RCC 7860 (cell line): ENCODE measurements around the gene TAGLN3.
A peak's percentile ranks its signal among the peaks of the same experiment; 100 is the strongest.
"Not testable (repeated sequence)": the region's sequence is repeated elsewhere in the genome, so short reads cannot be mapped to it uniquely, and the experiment has no call there.

Experiments
- DNase-seq: peaks from one replicate; pipeline ENCODE4 v3.0.0-alpha.2; 2015; ENCODE audit warnings: low spot score
- FAIRE-seq: peaks from 2 replicates; lab custom pipeline; 2012; peaks lifted over from hg19 to GRCh38; lab: Jason Lieb, UNC

TAGLN3 gene

DNA sequence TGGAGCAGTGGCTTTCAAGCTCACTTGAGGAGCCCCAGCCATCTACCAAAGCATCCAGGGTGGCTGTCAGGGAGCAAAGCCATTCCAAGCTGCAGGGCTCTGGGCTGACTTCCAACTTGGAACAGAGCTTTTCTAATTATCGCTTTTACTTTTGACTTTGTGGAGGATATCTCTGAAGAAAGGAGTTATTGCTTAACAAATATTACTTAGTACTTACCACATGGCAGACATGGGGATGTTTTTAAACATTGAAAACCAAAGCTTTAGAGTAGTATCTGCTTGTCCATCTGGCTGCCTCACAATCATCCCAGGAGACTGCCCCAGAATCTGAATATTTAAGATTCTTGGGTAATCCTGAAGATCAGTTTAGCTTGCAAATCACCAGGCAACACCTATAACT lies 8.9 kb downstream of the TAGLN3 start:
- no peak for DNase-seq
- FAIRE-seq, result no peak

GRCh38 chr3:112009670-112010069 lies 10.9 kb downstream of the TAGLN3 start:
- DNase-seq, result no peak
- no peak for FAIRE-seq

GRCh38 chr3:112010636-112011035 lies 11.9 kb downstream of the TAGLN3 start:
- DNase-seq, result no peak
- FAIRE-seq, result no peak

GRCh38 chr3:112011376-112011940 lies 12.7 kb downstream of the TAGLN3 start:
- peak; percentile 83 for FAIRE-seq
- DNase-seq, result peak; percentile 76

DNA sequence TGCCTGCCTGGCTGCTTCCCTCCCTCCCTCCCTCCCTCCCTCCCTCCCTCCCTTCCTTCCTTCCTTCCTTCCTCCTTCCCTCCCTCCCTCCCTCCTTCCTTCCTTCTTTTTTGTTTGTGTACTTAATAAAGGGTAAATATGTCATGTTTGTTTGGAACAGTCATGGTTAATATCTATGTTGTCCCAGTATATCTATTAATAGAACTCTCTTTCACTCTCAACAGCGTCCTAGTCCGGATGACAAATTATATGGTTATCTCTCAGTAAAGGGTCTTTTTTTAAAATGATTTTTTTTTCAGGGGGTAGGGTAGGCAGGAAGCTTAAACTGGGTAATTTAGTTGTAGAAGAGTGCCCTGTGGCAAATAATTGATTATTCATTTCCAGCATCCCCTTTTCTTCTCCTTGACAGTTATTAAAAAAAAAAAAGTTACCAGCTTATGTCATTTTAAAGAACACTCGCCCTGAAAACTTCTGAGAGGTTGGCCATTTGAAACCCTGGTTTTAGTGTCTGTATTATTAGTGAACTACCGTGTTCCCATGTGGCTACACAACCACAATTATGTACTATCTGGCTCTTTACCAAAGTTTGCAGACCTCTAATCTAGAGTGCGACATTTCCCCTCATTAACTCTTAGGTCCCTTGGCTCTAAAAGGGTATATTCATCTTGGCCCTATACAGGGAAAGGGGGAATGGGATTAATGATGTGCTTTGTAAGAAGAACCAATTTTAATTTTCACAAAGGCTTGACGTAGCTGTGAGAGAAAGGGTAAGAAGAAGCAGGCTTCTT lies 13.7 kb downstream of the TAGLN3 start:
- FAIRE-seq (no peak), DNase-seq (no peak)

- peak; percentile 69 for DNase-seq
- FAIRE-seq, result peak; percentile 69
Observed at GRCh38 chr3:112013058-112013783, 14.5 kb downstream of the TAGLN3 start.

GRCh38 chr3:112013784-112014143 lies 15.0 kb downstream of the TAGLN3 start:
- FAIRE-seq, result no peak
- no peak for DNase-seq

DNA sequence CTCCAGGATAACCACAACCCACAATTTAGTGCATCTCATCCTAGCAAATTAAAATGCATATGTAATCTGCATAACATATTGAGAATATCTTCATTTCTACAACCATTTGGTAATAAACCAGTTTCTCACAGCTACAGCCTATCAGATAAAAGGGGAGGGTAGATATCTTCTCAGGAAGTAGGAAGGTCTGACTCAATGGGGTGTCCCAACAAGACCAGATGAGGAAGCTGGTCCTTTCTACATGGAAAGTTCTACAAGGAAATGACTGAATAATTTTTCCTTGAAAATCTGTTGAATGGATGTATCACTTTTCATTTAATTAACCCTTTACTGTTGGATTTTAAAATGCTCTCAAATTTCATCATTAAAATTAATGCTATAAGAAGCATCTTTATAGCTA lies 18.4 kb downstream of the TAGLN3 start:
- DNase-seq (no peak), FAIRE-seq (no peak)

- FAIRE-seq (no peak), DNase-seq (no peak)
Observed at GRCh38 chr3:112018712-112019111, 20.0 kb downstream of the TAGLN3 start.

DNA sequence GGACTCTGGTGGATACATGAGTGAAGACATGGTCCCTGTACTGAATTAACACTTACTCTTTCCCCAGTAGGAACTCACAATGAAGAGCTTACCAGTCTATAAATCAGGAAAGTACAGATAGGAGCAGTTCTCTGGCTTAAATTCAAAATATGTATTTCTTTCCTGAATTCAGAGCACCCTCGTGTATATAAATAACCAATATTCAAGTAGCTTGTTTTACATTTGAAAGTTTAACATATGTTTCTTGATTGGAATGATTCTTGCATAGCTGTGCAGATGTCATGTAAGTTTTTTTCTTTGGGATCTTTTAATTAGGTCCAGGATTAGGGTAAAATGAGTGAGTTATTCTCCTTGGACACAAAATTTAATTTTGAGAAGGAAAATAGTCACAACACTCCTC lies 21.0 kb downstream of the TAGLN3 start:
- DNase-seq (no peak), FAIRE-seq (no peak)

GRCh38 chr3:112020674-112021085 lies 22.0 kb downstream of the TAGLN3 start:
- DNase-seq, result peak; percentile 88

DNA sequence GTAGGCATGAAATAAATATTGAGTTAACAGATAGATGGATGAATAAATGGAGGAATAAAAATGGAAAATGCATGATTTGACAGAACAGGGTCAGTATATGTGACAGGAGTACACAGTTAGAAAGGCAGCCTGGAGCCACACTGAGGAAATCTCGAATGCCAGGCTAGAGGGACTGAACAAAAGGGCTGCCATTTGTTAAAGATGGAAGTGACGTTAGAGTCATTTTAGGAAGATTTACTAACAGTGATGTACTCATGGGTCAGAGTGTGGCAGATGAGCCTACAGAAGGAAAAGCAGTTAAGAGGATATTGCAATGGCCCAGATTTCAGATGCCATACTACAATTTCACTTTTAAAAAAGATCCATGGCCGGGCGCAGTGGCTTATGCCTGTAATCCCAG lies 28.4 kb downstream of the TAGLN3 start:
- FAIRE-seq (no peak), DNase-seq (no peak)

More at GRCh38 chr3:112020674-112021085, 22.0 kb downstream of the TAGLN3 start:
- peak; percentile 94 for FAIRE-seq

DNA sequence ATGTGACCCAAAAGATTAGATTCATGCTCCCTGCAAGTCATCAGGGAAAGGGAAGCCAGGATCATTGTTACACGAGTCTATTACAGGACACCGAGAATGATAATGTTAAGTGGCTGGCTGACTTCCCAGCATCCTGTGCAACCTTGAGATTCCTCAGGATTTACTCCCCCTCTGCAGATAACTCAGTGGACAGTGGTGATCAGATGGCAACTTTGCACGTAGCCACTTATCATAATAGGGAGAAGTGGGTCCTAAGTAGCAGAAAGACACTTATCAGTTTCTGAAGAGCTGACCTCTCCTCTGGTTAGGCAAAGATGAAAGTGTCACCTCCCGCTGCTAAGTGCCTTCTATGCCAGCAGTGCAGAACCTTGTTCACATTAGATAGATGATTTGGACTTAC lies 29.1 kb downstream of the TAGLN3 start:
- FAIRE-seq (no peak), DNase-seq (no peak)

GRCh38 chr3:112030901-112031300 lies 32.2 kb downstream of the TAGLN3 start:
- FAIRE-seq (no peak), DNase-seq (no peak)

- FAIRE-seq (no peak), DNase-seq (no peak)
Observed at GRCh38 chr3:112032098-112032731, 33.5 kb downstream of the TAGLN3 start.

DNA sequence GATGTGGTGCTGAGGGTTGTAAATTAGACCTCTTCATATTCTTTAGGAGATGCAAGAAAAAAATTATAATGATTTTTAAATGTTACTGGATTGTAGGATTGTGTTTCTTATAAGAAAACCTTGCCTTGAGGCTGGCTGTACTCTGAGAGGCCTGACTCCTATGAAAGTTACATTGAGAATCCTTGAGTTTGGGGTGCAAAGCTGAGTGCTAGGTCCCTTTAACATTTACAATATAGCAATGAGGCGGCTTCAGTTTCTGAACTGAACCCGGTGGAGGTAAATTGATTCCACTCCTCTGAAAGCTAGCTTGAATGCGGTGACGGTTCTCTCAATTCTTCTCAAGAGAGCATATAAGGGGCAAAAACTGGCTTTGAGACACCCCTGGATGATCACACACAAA lies 35.7 kb downstream of the TAGLN3 start, which contains the start of gene TMPRSS7:
TMPRSS7 (plus strand) TSS at position 301 of the 400 bp plus-strand sequence. CDS start 110 bp downstream, outside the sequence.
- FAIRE-seq (no peak), DNase-seq (no peak)

GRCh38 chr3:112035241-112035640 lies 36.5 kb downstream of the TAGLN3 start:
- FAIRE-seq, result no peak
- DNase-seq, result no peak

GRCh38 chr3:112037194-112037593 lies 38.5 kb downstream of the TAGLN3 start:
- not testable (repeated sequence) for DNase-seq, FAIRE-seq

DNA sequence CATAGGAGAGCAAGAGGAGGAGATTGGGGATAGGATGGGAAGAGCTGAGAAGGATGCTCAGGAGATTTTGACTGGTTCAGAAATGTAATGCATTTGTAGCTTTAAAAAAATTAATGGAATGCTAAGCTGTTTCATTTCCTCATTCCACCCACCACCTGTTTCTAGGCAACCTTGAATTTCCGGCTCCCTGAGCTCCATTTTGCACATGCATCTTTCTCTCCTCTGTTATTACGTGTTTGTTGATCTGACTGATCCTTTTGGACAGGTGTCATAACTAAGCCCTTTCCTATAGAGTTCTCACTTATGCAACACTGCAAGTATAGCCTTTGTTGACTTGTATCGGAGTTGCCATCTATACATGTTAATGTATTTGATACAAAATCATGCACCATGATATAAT lies 40.1 kb downstream of the TAGLN3 start:
- DNase-seq (peak; percentile 12), FAIRE-seq (no peak)

DNA sequence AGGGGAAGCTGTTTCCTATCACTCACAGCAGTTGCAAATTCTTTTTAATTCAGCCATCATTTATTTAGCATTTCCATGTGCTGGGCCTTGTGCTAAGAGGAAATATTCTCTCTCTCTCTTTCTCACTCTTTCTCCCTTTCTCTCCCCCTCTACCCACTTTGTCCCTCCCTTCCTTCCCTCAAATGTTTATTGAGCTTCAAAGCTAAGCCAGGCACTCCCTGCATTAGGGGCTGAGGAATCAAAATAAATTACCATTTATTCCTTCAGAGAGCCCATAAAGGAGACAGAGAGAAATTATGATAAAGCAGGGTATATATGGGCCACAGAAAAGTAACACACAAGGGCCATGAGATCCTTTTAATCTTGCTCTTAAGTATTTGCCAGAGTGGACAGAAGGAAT lies 42.6 kb downstream of the TAGLN3 start:
- FAIRE-seq (no peak), DNase-seq (no peak)

GRCh38 chr3:112042842-112043280 lies 44.1 kb downstream of the TAGLN3 start:
- FAIRE-seq (no peak), DNase-seq (no peak)
